Upper lobe of left lung (tissue), 4 donors: ENCODE data around the gene TBXAS1.

ENCODE experiments used
- EP300 ChIP-seq, 4 donors: sonication (generic); formaldehyde crosslinking; IDR thresholded peaks; one replicate each; pipeline ENCODE4 v1.5.1; 2017; ENCODE audit warnings: antibody characterized with exemption in 4 of 4, control low read depth in 2 of 4
- POLR2AphosphoS5 ChIP-seq, 2 donors: sonication (generic); formaldehyde crosslinking; IDR thresholded peaks; one replicate each; pipeline ENCODE4 v1.5.1; 2017; ENCODE audit warnings: antibody characterized with exemption in 2 of 2
- TF ChIP-seq, protein P1 (sequence below), 6 experiments: fragments of 450-650 bp in 4 of 6; fragments of 200-600 bp in 2 of 6; sonication (generic) in 2 of 6; IDR thresholded peaks; one replicate each; pipeline ENCODE4 v1.5.1; 2016 to 2019; ENCODE audit warnings: antibody characterized with exemption in 6 of 6

DNA sequence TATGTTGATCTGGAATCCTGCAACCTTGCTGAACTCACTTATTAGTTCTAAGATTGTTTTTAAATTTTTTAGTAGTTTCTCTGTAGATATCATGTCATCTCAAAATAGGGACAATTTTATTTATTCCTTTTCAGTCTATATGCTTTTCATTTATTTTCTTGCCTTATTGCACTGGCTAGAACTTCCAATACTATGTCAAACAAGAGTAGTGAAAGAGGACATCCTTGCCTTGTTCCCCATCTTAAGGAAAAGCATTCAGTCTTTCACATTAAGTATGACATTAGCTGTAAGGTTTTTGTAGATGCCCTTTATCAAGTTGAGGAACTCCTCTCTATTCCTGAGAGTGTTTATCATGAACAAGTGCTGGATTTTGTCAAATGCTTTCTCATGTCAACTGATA lies 77.8 kb downstream of the TBXAS1 start:
- TF ChIP-seq EP300 (IDR thresholded peaks at IDR 0.05) = no peak
- TF ChIP-seq, protein P1, sequence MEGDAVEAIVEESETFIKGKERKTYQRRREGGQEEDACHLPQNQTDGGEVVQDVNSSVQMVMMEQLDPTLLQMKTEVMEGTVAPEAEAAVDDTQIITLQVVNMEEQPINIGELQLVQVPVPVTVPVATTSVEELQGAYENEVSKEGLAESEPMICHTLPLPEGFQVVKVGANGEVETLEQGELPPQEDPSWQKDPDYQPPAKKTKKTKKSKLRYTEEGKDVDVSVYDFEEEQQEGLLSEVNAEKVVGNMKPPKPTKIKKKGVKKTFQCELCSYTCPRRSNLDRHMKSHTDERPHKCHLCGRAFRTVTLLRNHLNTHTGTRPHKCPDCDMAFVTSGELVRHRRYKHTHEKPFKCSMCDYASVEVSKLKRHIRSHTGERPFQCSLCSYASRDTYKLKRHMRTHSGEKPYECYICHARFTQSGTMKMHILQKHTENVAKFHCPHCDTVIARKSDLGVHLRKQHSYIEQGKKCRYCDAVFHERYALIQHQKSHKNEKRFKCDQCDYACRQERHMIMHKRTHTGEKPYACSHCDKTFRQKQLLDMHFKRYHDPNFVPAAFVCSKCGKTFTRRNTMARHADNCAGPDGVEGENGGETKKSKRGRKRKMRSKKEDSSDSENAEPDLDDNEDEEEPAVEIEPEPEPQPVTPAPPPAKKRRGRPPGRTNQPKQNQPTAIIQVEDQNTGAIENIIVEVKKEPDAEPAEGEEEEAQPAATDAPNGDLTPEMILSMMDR (IDR thresholded peaks at IDR 0.05) = no peak
- TF ChIP-seq POLR2AphosphoS5 (IDR thresholded peaks at IDR 0.05) = no peak
